Activated CD4-positive, CD25-positive, alpha-beta regulatory T cell treated with anti-CD3 and anti-CD28 coated beads, Interleukin-2, amount 50 U/mL, for 72 hours (primary cell): ENCODE data around the gene COL26A1.
"Not testable (repeated sequence)": the region's sequence is repeated elsewhere in the genome, so short reads cannot be mapped to it uniquely, and the experiment has no call there.

ENCODE experiments used
- DNase-seq: peaks from one replicate; pipeline ENCODE4 v3.0.0; 2021

Gene COL26A1

GRCh38 chr7:101604331-101604933, 241.8 kb downstream of the COL26A1 start:
- no peak for DNase-seq

GRCh38 chr7:101604934-101605332, 242.3 kb downstream of the COL26A1 start:
- DNase-seq, result not testable (repeated sequence)

DNA sequence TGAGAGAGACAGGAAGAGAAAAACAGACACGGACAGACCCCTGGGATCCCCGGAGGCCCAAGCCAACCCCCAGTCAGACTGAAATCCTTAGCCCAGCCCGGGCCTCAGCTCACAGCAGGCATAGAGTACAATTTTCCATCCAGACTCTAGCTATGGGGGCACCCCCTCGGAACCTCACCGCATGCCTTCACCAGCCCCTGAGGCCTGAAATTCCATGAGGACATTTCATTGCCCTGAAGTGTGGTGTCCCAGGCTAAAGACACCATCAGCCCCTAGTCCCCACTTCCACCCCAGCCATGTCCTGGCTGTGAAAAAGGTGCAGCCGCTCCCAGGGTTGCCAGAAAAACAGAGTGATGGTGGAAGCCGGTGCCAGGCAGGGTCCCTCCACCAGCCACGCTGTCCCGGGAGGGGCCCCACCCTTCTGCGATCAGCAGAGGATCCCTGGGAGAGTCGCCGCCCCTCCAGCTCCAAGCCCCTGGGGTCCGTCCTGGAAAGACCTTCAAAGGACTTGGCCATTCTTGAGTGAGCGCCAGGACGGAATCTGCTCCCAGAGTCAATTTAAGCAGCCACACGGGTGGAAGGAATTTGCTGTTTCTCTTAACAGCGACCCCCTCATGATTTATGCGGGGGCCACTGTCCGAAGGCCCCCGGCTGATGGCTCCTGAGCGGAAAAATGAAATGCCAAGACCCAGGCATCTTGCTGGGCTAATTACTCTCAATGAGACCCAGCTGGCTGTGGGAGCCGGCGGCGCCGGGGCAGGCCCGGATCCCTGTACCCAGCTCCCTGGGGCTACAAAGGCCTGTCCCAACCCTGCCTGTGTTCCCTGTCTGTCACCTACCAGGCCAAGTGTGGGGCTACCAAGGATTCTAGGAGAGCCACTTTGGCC, 243.2 kb downstream of the COL26A1 start:
- no peak for DNase-seq

DNA sequence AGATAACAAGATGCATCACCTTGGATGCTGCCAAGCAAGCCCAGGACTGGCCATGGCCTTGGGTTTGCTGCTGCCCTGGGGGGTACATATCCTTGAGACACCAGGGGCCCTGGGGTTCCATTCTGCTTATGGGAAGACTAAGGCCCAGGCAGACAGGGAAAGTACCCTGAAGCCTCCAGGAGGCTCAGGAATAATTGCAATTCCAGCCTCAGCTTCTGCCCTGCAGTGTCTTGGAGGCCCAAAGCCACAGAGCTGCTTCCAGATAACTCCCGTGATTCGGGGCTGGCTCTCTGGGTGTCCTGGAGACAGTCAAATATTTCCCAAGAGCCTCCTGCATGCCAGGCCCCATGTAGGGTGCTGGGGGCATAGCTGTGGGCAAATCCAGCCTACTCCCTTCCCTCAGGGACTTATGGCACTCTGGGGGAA, 243.8 kb downstream of the COL26A1 start:
- DNase-seq, result no peak
